ENCODE results near the gene MLNR.

The MLNR gene

GRCh38 chr13:49248622-49249002 lies 28.5 kb downstream of the MLNR start:
- Histone ChIP-seq H3K4me2 (peak overlapping the region; percentile 46), H3K9ac (peak overlapping the region; percentile 79; the same call in 1 of the 2 replicates), H3K36me3 (ENCODE audit: insufficient read depth) (no peaks in the 10 kb centered on the region), H3K4me1 (ENCODE audit: low read depth, poor library complexity, severe bottlenecking) (peaks cover 16% of the 10 kb centered on the region), H2AFZ (ENCODE audit: low read depth) (peak overlapping the region; percentile 99; the same call in 1 of the 2 replicates), H3K27me3 (ENCODE audit: insufficient read depth, low read depth) (no peaks in the 10 kb centered on the region), H3K4me3 (IDR thresholded peaks at IDR 0.05; ENCODE audit: insufficient read depth, low read depth, low read length) (no peak overlapping the region), H4K20me1 (ENCODE audit: insufficient read depth) (no peaks in the 10 kb centered on the region), H3K79me2 (ENCODE audit: insufficient read depth, low read depth) (no peaks in the 10 kb centered on the region), H3K27ac (peak overlapping the region; percentile 57)
- TF ChIP-seq CTCF (conservative IDR thresholded peaks at IDR 0.05; ENCODE audit: low read depth, low read length) = no peak

GRCh38 chr13:49251326-49251725 lies 31.2 kb downstream of the MLNR start:
- no peak for TF ChIP-seq CTCF (conservative IDR thresholded peaks at IDR 0.05; ENCODE audit: low read depth, low read length)
- Histone ChIP-seq H4K20me1 (ENCODE audit: insufficient read depth) (no peaks in the 10 kb centered on the region), H3K36me3 (ENCODE audit: insufficient read depth) (no peaks in the 10 kb centered on the region), H3K27me3 (ENCODE audit: insufficient read depth, low read depth) (no peaks in the 10 kb centered on the region), H3K4me2 (no peak overlapping the region), H3K9ac (no peak overlapping the region), H3K79me2 (ENCODE audit: insufficient read depth, low read depth) (no peaks in the 10 kb centered on the region), H3K4me1 (ENCODE audit: low read depth, poor library complexity, severe bottlenecking) (peaks cover 16% of the 10 kb centered on the region), H3K27ac (no peak overlapping the region), H2AFZ (ENCODE audit: low read depth) (no peak overlapping the region), H3K4me3 (IDR thresholded peaks at IDR 0.05; ENCODE audit: insufficient read depth, low read depth, low read length) (no peak overlapping the region)

GRCh38 chr13:49253310-49253709 lies 33.2 kb downstream of the MLNR start:
- TF ChIP-seq CTCF (conservative IDR thresholded peaks at IDR 0.05; ENCODE audit: low read depth, low read length) = no peak
- H3K27ac ChIP-seq = no peak overlapping the region
- H3K4me3 ChIP-seq (IDR thresholded peaks at IDR 0.05; ENCODE audit: insufficient read depth, low read depth, low read length) = no peak overlapping the region
- H3K4me2 ChIP-seq = no peak overlapping the region
- no peaks in the 10 kb centered on the region for H3K36me3 ChIP-seq (ENCODE audit: insufficient read depth)
- no peaks in the 10 kb centered on the region for H3K27me3 ChIP-seq (ENCODE audit: insufficient read depth, low read depth)
- no peaks in the 10 kb centered on the region for H3K79me2 ChIP-seq (ENCODE audit: insufficient read depth, low read depth)
- H3K9ac ChIP-seq = no peak overlapping the region
- H2AFZ ChIP-seq (ENCODE audit: low read depth) = no peak overlapping the region
- H4K20me1 ChIP-seq (ENCODE audit: insufficient read depth) = no peaks in the 10 kb centered on the region
- peaks cover 8% of the 10 kb centered on the region for H3K4me1 ChIP-seq (ENCODE audit: low read depth, poor library complexity, severe bottlenecking)

GRCh38 chr13:49254007-49254406 lies 33.9 kb downstream of the MLNR start:
- Histone ChIP-seq H3K79me2 (ENCODE audit: insufficient read depth, low read depth) (no peaks in the 10 kb centered on the region), H3K4me1 (ENCODE audit: low read depth, poor library complexity, severe bottlenecking) (peaks cover 4% of the 10 kb centered on the region)

More at GRCh38 chr13:49254007-49254406, 33.9 kb downstream of the MLNR start:
- Histone ChIP-seq H3K9ac (no peak overlapping the region), H4K20me1 (ENCODE audit: insufficient read depth) (no peaks in the 10 kb centered on the region), H3K4me2 (no peak overlapping the region), H2AFZ (ENCODE audit: low read depth) (no peak overlapping the region), H3K36me3 (ENCODE audit: insufficient read depth) (no peaks in the 10 kb centered on the region), H3K27ac (no peak overlapping the region), H3K4me3 (IDR thresholded peaks at IDR 0.05; ENCODE audit: insufficient read depth, low read depth, low read length) (no peak overlapping the region), H3K27me3 (ENCODE audit: insufficient read depth, low read depth) (no peaks in the 10 kb centered on the region)
- no peak for TF ChIP-seq CTCF (conservative IDR thresholded peaks at IDR 0.05; ENCODE audit: low read depth, low read length)
